ENCODE data around the gene FAM161B.
"Not testable (repeated sequence)": the region's sequence is repeated elsewhere in the genome, so short reads cannot be mapped to it uniquely, and the experiment has no call there.

Gene FAM161B, protein sequence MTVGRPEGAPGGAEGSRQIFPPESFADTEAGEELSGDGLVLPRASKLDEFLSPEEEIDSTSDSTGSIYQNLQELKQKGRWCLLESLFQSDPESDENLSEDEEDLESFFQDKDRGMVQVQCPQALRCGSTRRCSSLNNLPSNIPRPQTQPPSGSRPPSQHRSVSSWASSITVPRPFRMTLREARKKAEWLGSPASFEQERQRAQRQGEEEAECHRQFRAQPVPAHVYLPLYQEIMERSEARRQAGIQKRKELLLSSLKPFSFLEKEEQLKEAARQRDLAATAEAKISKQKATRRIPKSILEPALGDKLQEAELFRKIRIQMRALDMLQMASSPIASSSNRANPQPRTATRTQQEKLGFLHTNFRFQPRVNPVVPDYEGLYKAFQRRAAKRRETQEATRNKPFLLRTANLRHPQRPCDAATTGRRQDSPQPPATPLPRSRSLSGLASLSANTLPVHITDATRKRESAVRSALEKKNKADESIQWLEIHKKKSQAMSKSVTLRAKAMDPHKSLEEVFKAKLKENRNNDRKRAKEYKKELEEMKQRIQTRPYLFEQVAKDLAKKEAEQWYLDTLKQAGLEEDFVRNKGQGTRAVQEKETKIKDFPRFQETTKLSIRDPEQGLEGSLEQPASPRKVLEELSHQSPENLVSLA

GRCh38 chr14:73949752-73950734 is at the start of gene FAM161B, which contains the start of gene COQ6:
FAM161B (minus strand) TSS chr14:73950094; CDS start chr14:73950026, 68 bp downstream.
COQ6 (plus strand) TSS chr14:73950302; CDS start chr14:73950333, 31 bp downstream.
- DNase-seq: peak; percentile 94

DNA sequence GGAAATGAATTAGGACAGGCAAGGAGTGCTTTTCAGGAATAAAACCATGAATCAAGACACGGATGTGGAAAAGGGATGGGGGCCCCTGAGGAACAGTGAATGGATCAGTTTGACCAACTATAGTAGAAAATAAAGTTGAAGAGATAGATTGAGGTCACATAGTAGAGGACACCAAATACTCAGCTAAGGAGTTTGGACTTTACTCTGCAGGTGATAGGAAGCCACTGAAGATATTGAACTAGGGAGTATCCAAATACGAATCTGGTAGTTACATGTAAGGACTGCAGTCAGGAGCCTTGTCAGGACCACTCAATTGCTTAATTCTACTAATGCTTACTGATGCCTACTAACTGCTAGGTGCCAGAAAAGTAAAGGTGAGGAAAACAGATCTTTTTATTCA is 48.8 kb upstream of the FAM161B start:
- DNase-seq: no peak

DNA sequence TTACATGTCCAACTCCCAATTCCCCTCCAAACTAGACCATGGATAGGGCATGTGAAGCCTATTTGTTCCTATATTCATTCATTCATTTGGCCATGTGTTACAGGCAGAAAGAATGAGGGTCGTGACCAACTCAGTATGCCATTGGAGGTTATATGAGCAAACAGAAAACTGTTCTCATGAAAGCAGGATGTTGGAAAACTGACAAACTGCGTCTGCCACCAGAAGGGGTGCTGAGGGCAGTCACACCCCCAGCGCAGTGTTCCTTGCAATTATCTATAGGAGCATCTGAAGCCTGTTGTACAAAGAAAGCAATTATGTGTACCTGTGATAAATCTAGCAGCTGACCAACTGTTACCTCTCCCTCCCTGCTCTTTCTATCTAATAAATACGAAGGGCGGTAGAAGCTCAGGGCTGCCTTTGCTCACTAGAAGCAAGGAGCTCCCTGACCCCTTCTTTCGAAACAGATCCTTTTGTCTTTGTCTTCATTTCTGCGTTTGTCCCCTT is 48.1 kb upstream of the FAM161B start:
- DNase-seq: no peak

DNA sequence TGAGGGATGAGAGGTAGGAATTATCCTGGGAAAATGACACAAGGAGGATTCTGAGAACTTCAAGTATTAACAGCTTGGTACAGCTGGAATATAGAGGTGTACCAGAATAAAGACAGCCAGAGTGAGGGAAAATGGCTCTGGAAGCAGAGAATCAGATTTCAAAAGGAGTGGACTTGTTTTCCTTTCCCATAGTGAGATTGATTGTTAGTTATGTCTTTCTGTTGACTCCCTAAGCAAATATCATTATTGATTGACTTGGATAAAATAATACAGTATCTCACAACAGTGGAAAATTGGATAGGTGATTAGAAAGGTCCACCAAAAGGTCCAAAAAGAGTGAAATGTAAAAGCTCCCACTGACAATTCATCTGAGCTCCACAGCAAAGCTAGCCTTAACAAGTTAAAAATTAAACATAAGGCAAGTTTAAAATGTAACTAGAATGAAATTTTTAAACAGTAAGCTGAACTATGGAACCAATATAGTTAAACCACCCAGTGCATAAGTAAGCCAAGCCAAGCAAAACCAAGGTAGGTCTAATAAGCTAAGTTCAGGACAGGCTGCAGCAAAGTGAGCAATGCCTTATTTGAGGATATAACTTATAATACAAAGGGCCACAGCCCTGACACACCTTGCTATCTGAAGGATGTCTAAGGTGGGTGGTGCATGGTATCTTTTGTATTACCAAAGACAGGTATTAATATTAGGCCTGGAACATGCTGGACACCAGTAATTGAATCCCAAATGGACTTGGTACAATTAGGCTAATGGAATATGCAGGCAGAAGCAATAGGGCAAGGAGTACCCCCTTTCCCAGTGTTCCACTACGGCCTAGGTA is 47.4 kb upstream of the FAM161B start:
- no peak for DNase-seq

GRCh38 chr14:73996731-73997107 is 46.8 kb upstream of the FAM161B start:
- DNase-seq: no peak

GRCh38 chr14:73995977-73996378 is 46.1 kb upstream of the FAM161B start:
- no peak for DNase-seq

DNA sequence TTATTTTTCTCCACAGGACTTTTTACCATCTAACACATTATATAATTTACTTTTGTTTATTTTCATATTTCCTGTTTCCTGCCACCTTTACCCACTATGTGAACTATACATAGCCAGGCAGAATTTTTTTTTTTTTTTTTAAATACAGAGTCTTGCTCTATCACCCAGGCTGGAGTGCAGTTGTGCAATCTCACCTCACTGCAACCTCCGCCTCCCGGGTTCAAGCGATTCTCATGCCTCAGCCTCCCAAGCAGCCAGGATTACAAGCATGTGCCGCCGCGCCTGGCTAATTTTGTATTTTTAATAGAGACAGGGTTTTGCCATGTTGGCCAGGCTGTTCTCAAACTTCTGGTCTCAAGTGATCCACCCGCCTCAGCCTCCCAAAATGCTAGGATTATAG is 45.0 kb upstream of the FAM161B start:
- DNase-seq: not testable (repeated sequence)

DNA sequence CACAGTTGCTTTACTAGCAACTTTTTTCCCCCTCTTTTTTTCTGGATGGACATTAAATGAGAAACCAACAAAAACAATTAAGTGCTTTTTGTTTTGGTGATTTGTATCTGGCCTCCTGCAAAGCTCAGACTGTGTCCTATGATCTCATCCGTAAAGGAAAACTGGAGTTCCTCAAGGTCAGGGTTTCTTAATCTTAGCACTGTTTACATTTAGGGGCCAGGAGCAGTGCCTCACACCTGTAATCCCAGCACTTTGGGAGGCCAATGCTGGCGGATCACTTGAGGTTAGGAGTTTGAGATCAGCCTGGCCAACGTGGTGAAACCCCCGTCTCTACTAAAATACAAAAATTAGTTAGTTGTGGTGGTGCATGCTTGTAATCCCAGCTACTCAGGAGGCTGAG is 41.2 kb upstream of the FAM161B start:
- DNase-seq: no peak

- DNase-seq: not testable (repeated sequence)
Measured at GRCh38 chr14:73988656-73989055, 38.8 kb upstream of the FAM161B start.

DNA sequence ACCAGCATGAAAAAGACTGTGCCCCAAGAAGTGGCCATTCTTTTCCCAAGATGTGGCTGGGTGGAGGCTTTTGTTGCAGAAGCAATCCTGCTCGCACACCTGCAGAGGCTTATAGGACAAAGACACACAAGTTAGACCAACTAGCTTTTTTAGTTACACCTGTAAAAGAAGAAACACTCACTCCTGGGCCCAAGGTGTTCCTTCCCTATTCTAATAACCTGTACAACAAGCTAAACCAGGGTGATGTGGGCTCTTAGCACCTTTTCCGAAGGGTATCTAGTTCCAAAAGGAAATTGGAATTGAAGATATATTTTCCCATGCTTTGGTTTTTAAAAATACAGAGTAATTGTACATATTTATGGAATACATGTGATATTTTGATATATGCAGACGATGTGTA is 38.2 kb upstream of the FAM161B start:
- no peak for DNase-seq

DNA sequence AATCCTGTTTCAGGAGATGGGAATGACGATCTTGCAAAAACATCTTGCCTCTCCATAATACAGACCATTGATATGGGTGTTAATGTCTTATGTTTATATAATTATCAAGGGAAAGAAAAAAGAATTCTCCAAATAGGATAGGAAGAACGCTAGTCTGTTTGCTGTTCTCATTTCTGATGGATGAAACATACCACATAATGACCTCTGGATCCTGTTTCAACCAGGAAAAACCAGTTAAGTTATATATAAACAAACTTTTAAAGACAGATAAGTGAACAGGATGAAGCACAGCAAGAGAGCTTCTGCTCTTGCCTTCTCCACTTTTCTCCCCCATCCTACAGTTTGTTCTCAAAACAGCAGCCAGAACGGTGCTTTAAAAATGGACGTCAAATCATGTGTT is 28.0 kb upstream of the FAM161B start:
- no peak for DNase-seq

GRCh38 chr14:73976125-73976524 is 26.2 kb upstream of the FAM161B start:
- DNase-seq: no peak

DNA sequence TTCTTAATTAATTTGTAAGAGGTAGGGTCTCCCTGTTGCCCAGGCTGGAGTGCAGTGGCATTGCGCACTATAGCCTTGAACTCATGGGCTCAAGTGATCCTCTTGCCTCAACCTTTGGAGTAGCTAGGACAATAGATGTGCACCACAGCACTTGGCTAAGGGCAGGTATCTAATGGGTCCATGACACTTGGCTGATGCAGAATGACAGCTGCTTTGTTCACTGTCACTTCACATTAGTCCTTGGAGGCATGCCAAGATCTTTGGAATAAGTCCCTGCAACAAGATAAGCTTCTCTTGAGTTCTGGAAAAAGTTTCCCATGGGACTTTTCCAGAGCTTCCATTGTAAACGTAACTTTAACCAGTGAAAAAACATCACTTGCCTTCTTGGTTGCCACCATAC is 23.6 kb upstream of the FAM161B start:
- no peak for DNase-seq

- no peak for DNase-seq
Measured at GRCh38 chr14:73968885-73969284, 19.0 kb upstream of the FAM161B start.

DNA sequence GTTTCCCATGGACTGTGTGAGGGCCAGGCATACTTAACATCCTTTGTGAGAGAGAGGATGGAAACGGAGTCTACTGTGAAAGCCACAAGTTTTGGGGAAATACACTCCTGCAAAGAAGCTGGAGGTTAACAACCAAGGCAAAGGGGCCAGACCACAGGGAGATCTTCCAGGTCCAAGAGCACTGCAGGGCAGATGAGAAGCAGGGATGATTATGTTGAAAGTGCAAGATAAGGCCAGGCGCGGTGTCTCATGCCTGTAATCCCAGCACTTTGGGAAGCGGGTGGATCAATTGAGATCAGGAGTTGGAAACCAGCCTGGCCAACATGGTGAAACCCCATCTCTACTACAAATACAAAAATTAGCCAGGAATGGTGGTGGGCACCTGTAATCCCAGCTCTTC is 15.3 kb upstream of the FAM161B start:
- no peak for DNase-seq

DNA sequence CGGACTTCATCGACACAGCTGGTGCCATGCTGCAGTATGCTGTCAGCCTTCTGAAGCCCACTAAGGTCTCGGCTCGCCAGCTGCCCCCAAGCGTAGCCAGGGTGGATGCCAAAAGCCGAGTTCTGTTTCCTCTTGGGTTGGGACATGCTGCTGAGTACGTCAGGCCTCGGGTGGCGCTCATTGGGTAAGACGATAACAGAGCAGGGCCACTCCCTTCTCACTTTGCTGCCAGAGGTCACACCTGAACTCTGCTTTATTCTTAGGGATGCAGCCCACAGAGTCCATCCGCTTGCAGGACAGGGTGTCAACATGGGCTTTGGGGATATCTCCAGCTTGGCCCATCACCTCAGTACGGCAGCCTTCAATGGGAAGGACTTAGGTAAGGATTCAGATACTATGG is 11.3 kb upstream of the FAM161B start:
- DNase-seq: no peak

- no peak for DNase-seq
Measured at GRCh38 chr14:73958591-73958990, 8.7 kb upstream of the FAM161B start.

- no peak for DNase-seq
Measured at GRCh38 chr14:73955674-73956073, 5.8 kb upstream of the FAM161B start.

GRCh38 chr14:73953731-73954130 is 3.8 kb upstream of the FAM161B start:
- no peak for DNase-seq

DNA sequence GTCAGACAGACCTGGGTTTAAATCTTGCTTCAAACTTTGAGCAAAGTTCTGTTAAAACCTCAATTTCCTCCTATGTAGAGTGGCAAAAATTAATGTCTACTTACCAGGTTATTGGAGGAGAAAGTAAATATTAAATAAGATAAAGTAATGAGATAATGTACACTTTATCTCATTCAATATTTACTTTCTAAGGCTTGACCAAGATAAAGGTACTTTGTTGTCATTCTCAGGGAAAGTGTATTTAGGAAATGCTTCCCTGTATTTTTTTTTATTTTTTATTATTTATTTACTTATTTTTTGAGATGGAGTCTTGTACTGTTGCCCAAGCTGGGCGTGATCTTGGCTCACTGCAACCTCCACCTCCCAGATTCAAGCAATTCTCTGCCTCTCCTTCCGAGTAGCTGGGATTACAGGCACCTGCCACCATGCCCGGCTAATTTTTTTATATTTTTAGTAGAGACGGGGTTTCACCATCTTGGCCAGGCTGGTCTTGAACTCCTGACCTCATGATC is 4.7 kb downstream of the FAM161B start:
- DNase-seq: no peak

DNA sequence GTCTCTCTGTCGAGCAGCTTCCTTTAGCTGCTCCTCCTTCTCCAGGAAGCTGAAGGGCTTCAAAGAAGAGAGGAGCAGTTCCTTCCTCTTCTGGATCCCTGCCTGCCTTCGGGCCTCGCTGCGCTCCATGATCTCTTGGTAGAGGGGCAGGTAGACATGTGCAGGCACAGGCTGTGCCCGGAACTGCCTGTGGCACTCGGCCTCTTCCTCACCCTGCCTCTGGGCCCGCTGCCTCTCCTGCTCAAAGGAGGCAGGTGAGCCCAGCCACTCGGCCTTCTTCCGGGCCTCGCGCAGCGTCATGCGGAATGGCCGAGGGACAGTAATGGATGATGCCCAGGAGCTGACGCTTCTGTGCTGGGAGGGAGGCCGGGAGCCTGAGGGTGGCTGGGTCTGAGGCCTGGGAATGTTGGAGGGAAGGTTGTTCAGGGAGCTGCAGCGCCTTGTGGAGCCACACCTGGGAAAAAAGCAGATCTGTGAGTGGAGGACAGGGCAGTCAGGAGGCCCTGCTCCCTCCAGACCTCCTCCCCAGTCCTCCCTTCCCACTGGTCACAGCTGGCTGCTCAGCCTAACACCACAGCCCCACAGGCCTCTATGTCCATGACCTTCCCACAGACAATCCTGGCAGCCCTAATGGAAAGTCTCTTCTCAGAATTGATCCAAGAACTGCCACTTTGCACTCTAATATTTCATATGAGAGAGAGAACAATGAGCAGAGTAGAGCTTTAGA is 5.3 kb downstream of the FAM161B start:
- DNase-seq: no peak
